Measurements from ENCODE around the gene SAMD9.
"Not testable (repeated sequence)": the region's sequence is repeated elsewhere in the genome, so short reads cannot be mapped to it uniquely, and the experiment has no call there.

Gene SAMD9

DNA sequence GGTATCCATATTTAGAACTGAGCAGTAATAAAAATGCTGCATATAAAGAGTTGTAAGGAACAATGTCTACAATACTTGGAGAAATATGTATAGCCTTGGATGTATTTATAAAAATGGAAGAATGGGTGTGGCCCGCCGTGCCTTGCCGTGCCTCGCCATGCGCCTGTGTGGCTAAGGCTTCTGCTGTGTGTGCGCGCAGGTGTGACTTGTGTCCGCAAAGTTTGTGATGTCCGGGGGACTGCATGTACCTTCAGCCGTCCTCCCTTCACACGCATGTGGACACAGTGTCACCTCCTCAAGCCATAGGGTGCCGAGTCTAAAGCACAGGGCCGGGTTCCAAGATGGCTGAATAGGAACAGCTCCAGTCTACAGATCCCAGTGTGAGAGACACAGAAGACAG lies 9.8 kb downstream of the SAMD9 start:
- no peaks in the 10 kb centered on the region for H3K27me3 ChIP-seq (replicated peaks; ENCODE audit: insufficient read depth, low read length)
- H3K4me1 ChIP-seq (ENCODE audit: low read length), result no peaks in the 10 kb centered on the region
- no peak overlapping the region for H3K4me2 ChIP-seq (ENCODE audit: low read depth, low read length)
- H3K27ac ChIP-seq (ENCODE audit: low read length), result no peak overlapping the region
- TF ChIP-seq EZH2phosphoT487 (IDR thresholded peaks at IDR 0.05; ENCODE audit: low read length), result no peak
- TF ChIP-seq, protein P1, sequence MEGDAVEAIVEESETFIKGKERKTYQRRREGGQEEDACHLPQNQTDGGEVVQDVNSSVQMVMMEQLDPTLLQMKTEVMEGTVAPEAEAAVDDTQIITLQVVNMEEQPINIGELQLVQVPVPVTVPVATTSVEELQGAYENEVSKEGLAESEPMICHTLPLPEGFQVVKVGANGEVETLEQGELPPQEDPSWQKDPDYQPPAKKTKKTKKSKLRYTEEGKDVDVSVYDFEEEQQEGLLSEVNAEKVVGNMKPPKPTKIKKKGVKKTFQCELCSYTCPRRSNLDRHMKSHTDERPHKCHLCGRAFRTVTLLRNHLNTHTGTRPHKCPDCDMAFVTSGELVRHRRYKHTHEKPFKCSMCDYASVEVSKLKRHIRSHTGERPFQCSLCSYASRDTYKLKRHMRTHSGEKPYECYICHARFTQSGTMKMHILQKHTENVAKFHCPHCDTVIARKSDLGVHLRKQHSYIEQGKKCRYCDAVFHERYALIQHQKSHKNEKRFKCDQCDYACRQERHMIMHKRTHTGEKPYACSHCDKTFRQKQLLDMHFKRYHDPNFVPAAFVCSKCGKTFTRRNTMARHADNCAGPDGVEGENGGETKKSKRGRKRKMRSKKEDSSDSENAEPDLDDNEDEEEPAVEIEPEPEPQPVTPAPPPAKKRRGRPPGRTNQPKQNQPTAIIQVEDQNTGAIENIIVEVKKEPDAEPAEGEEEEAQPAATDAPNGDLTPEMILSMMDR (IDR thresholded peaks at IDR 0.05; ENCODE audit: low read length), result no peak
- no peak for TF ChIP-seq EZH2 (optimal IDR thresholded peaks at IDR 0.05; ENCODE audit: low read depth, low read length)
- no peak overlapping the region for H3K9ac ChIP-seq (ENCODE audit: low read length)
- no peaks in the 10 kb centered on the region for H3K9me2 ChIP-seq (replicated peaks; ENCODE audit: insufficient read depth, low read length)
- H3K9me3 ChIP-seq (replicated peaks; ENCODE audit: insufficient read depth, low read length), result no peaks in the 10 kb centered on the region
- H3K4me3 ChIP-seq (ENCODE audit: low read length), result no peak overlapping the region
- peaks cover 23% of the 10 kb centered on the region; the same call in 1 of the 2 replicates for H3K36me3 ChIP-seq (replicated peaks; ENCODE audit: insufficient read depth, low read length)
- H2AFZ ChIP-seq (ENCODE audit: low read length), result no peak overlapping the region
- no peaks in the 10 kb centered on the region for H3F3A ChIP-seq (ENCODE audit: insufficient read depth, low read length)
- DNase-seq, result no peak
- H4K20me1 ChIP-seq (ENCODE audit: insufficient read depth, low read length), result no peaks in the 10 kb centered on the region
- 0 out of 2 replicates have a peak, but pooled peaks cover 5% of the 10 kb centered on the region for H3K79me2 ChIP-seq (ENCODE audit: low read length)

DNA sequence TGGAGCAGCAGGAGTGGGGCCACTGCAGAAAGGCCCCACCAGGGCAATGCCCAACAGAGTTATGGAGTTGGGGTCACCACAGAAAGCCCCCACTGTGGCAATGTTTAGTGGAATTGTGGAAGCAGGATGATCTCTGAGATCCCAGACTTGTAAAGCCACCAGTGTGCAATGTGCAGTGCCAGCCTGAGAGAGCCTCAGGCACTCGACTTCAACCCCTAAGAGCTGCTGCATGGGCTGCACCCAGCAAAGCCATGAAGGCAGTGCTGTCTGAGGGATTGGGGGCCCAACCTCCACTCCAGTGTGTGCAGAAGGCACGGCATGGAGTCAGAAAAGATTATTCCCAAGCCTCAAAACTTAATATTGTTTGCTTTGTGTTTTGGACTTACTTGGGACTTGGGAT lies 20.4 kb downstream of the SAMD9 start:
- Histone ChIP-seq H3K9me2 (replicated peaks; ENCODE audit: insufficient read depth, low read length) (no peaks in the 10 kb centered on the region), H3K79me2 (ENCODE audit: low read length) (no peaks in the 10 kb centered on the region), H3K4me2 (ENCODE audit: low read depth, low read length) (no peak overlapping the region), H3K4me1 (ENCODE audit: low read length) (no peaks in the 10 kb centered on the region), H2AFZ (ENCODE audit: low read length) (no peak overlapping the region), H3K36me3 (replicated peaks; ENCODE audit: insufficient read depth, low read length) (no peaks in the 10 kb centered on the region), H3K9me3 (replicated peaks; ENCODE audit: insufficient read depth, low read length) (no peaks in the 10 kb centered on the region), H3F3A (ENCODE audit: insufficient read depth, low read length) (no peaks in the 10 kb centered on the region), H3K4me3 (ENCODE audit: low read length) (no peak overlapping the region), H3K9ac (ENCODE audit: low read length) (no peak overlapping the region), H4K20me1 (ENCODE audit: insufficient read depth, low read length) (no peaks in the 10 kb centered on the region), H3K27ac (ENCODE audit: low read length) (no peak overlapping the region), H3K27me3 (replicated peaks; ENCODE audit: insufficient read depth, low read length) (no peaks in the 10 kb centered on the region)
- no peak for DNase-seq
- no peak for TF ChIP-seq EZH2phosphoT487 (IDR thresholded peaks at IDR 0.05; ENCODE audit: low read length)
- TF ChIP-seq, protein P1 (IDR thresholded peaks at IDR 0.05; ENCODE audit: low read length), result no peak

DNA sequence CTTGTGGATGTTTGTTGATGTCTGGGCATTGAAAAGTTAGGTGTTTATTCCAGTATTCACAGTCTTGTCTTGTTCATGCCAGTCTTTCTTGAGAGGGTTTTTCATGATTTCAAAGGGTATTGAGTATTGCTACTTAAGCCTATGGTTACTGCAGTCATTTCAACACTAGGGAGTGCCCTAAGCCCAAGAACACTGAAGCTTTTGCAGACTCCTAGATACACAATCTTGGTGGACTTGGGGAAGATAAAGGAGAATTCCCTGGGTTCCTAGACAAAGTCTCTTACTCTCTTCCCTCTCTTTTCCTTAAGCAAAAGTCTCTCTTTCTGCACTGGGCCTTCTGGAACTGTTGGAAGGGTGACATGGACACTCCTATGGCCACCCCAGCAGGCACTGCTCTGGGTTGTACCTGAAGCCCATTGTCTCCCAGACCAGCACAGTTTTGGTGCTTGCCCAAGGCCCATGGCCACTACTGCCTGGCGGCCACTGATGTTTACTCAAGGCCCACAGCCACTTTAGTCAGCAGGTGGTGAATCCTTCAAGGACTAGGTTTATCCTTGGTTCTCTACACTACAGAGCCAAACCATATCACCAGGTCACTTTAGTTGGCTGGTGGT lies 24.9 kb downstream of the SAMD9 start:
- no peaks in the 10 kb centered on the region for H4K20me1 ChIP-seq (ENCODE audit: insufficient read depth, low read length)
- H3K4me3 ChIP-seq (ENCODE audit: low read length), result no peak overlapping the region
- H3K9me3 ChIP-seq (replicated peaks; ENCODE audit: insufficient read depth, low read length), result no peaks in the 10 kb centered on the region
- H3K27ac ChIP-seq (ENCODE audit: low read length), result no peak overlapping the region
- H3K36me3 ChIP-seq (replicated peaks; ENCODE audit: insufficient read depth, low read length), result no peaks in the 10 kb centered on the region
- peak overlapping the region; percentile 25; the same call in 1 of the 2 replicates for H2AFZ ChIP-seq (ENCODE audit: low read length)
- H3K9me2 ChIP-seq (replicated peaks; ENCODE audit: insufficient read depth, low read length), result no peaks in the 10 kb centered on the region
- H3F3A ChIP-seq (ENCODE audit: insufficient read depth, low read length), result no peaks in the 10 kb centered on the region
- H3K79me2 ChIP-seq (ENCODE audit: low read length), result no peaks in the 10 kb centered on the region
- peak; percentile 63 for DNase-seq
- TF ChIP-seq EZH2phosphoT487 (IDR thresholded peaks at IDR 0.05; ENCODE audit: low read length), result no peak
- TF ChIP-seq, protein P1 (IDR thresholded peaks at IDR 0.05; ENCODE audit: low read length), result peak; percentile 81
- no peaks in the 10 kb centered on the region for H3K27me3 ChIP-seq (replicated peaks; ENCODE audit: insufficient read depth, low read length)
- no peak overlapping the region for H3K4me2 ChIP-seq (ENCODE audit: low read depth, low read length)
- H3K4me1 ChIP-seq (ENCODE audit: low read length), result no peaks in the 10 kb centered on the region
- H3K9ac ChIP-seq (ENCODE audit: low read length), result no peak overlapping the region

DNA sequence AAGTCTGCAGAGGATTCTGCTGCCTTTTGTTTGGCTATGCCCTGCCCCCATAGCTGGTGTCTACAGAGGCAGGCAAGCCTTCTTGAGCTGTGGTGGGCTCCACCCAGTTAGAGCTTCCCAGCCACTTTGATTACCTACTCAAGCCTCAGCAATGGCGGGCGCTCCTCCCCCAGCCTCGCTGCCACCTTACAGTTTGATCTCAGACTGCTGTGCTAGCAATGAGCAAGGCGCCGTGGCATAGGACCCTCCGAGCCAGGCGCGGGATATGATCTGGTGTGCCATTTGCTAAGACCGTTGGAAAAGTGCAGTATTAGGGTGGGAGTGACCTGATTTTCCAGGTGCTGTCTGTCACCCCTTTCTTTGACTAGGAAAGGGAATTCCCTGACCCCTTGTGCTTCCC lies 44.4 kb downstream of the SAMD9 start:
- not testable (repeated sequence) for H3F3A ChIP-seq (ENCODE audit: insufficient read depth, low read length); H2AFZ ChIP-seq (ENCODE audit: low read length); H3K9me3 ChIP-seq (replicated peaks; ENCODE audit: insufficient read depth, low read length); H3K9me2 ChIP-seq (replicated peaks; ENCODE audit: insufficient read depth, low read length); H3K4me2 ChIP-seq (ENCODE audit: low read depth, low read length); H3K36me3 ChIP-seq (replicated peaks; ENCODE audit: insufficient read depth, low read length); H4K20me1 ChIP-seq (ENCODE audit: insufficient read depth, low read length); H3K9ac ChIP-seq (ENCODE audit: low read length); H3K27ac ChIP-seq (ENCODE audit: low read length); H3K4me3 ChIP-seq (ENCODE audit: low read length); DNase-seq; H3K79me2 ChIP-seq (ENCODE audit: low read length); H3K4me1 ChIP-seq (ENCODE audit: low read length); H3K27me3 ChIP-seq (replicated peaks; ENCODE audit: insufficient read depth, low read length)

Measured in MM.1S (cell line).